Endodermal cell (in vitro differentiated cells): ENCODE data around the gene FCAMR. TPM values are rescaled to one million over a fixed set of nuclear protein-coding genes. Genes with fewer than 3 reads are reported as not detected.

Experiments
- DNase-seq: peaks from one replicate; pipeline ENCODE4 v3.0.0-alpha.2; 2017
- H3K27ac ChIP-seq: 2 replicates; pipeline ENCODE4 v1.5.1; 2013; ENCODE audit warnings: mild to moderate bottlenecking, low read depth, low read length, moderate library complexity
- H3K27me3 ChIP-seq: 2 replicates; pipeline ENCODE4 v1.6.1; 2013; ENCODE audit warnings: mild to moderate bottlenecking, low read length, moderate library complexity; ENCODE audit not compliant: insufficient read depth, control insufficient read depth, poor library complexity, severe bottlenecking
- H3K36me3 ChIP-seq: 2 replicates; pipeline ENCODE4 v1.7.0; 2013; ENCODE audit warnings: mild to moderate bottlenecking, low read length, moderate library complexity; ENCODE audit not compliant: control insufficient read depth, insufficient read depth
- H3K4me1 ChIP-seq: one replicate; pipeline ENCODE4 v1.7.0; 2013; ENCODE audit warnings: low read length; ENCODE audit not compliant: control insufficient read depth, insufficient read depth
- H3K4me3 ChIP-seq: 2 replicates; pipeline ENCODE4 v1.5.1; 2013; ENCODE audit warnings: mild to moderate bottlenecking, low read length, moderate library complexity
- H3K9ac ChIP-seq: 2 replicates; pipeline ENCODE4 v1.6.1; 2013; ENCODE audit warnings: mild to moderate bottlenecking, low read length, moderate library complexity; ENCODE audit not compliant: poor library complexity, severe bottlenecking; ENCODE audit errors: extremely low read depth
- H3K9me3 ChIP-seq: 2 replicates; pipeline ENCODE4 v1.6.1; 2013; ENCODE audit warnings: mild to moderate bottlenecking, low read length, moderate library complexity; ENCODE audit not compliant: control insufficient read depth
- H3K27ac Mint-ChIP-seq: 2 replicates; pipeline ENCODE4 v1.8.0; 2020; ENCODE audit warnings: mixed read lengths
- H3K27me3 Mint-ChIP-seq: 2 replicates; pipeline ENCODE4 v1.8.0; 2021; ENCODE audit warnings: mild to moderate bottlenecking, mixed read lengths; ENCODE audit not compliant: insufficient read depth
- H3K36me3 Mint-ChIP-seq: 2 replicates; pipeline ENCODE4 v1.8.0; 2020; ENCODE audit warnings: low read depth, mixed read lengths
- H3K4me1 Mint-ChIP-seq: 2 replicates; pipeline ENCODE4 v1.8.0; 2020; ENCODE audit warnings: mixed read lengths
- H3K4me3 Mint-ChIP-seq: 2 replicates; pipeline ENCODE4 v1.8.0; 2020; ENCODE audit warnings: mild to moderate bottlenecking, moderate library complexity, mixed read lengths
- H3K9me3 Mint-ChIP-seq: 2 replicates; pipeline ENCODE4 v1.8.0; 2020; ENCODE audit warnings: mild to moderate bottlenecking, mixed read lengths
- WGBS, 2 experiments: methylation state at CpG; one replicate each; pipeline versions ENCODE4 v1.1.5 to v1.1.7; 2013; ENCODE audit warnings: missing lambda C conversion rate in 2 of 2, mixed read lengths in 1 of 2; ENCODE audit not compliant: insufficient coverage in 1 of 2, insufficient read length in 1 of 2; 5-methylcytosine and 5-hydroxymethylcytosine counted together
- total RNA-seq, 2 donors: library from RNA; stranded (reverse); fragmentation: NEBNext Ultra II Directional in 1 of 2; extraction: Animal tissue kit (Norgen Biotek cat#: 25700) in 1 of 2; gene quantifications; 2 replicates in 1 of 2; 3 replicates in 1 of 2; pipeline ENCODE4 v1.2.1, GENCODE V29; 2021
- TF ChIP-seq, protein P1 (sequence below): fragments of 200-600 bp; sonication (generic); conservative IDR thresholded peaks from 2 replicates; pipeline ENCODE4 v1.5.0; 2021; ENCODE audit warnings: antibody characterized with exemption, mild to moderate bottlenecking

The FCAMR gene
- total RNA-seq, 2 donors from 2014 or later, result not detected

DNA sequence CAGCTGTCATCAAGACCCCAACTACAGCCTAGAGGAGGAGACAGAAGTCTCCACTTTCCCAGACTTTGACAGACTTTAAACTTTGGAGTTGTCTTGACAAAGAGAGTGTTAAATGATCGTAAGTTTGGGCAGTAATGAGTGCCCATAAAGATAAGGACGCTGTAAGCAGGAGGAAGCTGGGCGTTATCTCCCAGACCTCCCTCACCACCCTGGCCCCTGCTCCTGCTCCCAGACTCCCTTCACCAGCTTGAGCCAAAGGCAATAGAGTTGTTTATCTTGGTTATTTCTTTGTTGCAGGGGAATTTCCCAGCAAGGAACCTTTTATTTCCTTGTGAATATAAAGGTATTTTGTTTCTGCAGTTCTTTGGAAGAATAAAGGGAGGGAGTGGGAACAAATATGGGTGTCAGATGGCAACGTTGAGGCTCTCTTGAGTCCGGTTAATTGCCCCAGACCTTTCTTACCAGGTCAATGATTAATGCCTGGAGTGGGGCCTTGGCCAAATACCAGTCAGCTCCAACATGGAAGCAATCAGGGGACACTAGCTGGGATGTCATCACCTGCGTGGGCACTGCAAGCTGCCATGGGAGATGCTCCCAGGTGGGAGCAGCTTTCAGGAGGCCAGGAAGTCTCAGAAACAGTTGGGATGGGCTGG is 28.4 kb downstream of the FCAMR start:
- H3K4me3 Mint-ChIP-seq, result no peak overlapping the region
- no peaks in the 10 kb centered on the region for H3K4me1 ChIP-seq
- H3K27ac ChIP-seq, result no peak overlapping the region
- H3K4me1 Mint-ChIP-seq, result peaks cover 7% of the 10 kb centered on the region
- no peaks in the 10 kb centered on the region for H3K36me3 Mint-ChIP-seq
- no peak overlapping the region for H3K27ac Mint-ChIP-seq
- H3K36me3 ChIP-seq, result no peaks in the 10 kb centered on the region
- peaks cover 11% of the 10 kb centered on the region for H3K27me3 ChIP-seq
- no peaks in the 10 kb centered on the region for H3K9me3 Mint-ChIP-seq
- TF ChIP-seq, protein P1, sequence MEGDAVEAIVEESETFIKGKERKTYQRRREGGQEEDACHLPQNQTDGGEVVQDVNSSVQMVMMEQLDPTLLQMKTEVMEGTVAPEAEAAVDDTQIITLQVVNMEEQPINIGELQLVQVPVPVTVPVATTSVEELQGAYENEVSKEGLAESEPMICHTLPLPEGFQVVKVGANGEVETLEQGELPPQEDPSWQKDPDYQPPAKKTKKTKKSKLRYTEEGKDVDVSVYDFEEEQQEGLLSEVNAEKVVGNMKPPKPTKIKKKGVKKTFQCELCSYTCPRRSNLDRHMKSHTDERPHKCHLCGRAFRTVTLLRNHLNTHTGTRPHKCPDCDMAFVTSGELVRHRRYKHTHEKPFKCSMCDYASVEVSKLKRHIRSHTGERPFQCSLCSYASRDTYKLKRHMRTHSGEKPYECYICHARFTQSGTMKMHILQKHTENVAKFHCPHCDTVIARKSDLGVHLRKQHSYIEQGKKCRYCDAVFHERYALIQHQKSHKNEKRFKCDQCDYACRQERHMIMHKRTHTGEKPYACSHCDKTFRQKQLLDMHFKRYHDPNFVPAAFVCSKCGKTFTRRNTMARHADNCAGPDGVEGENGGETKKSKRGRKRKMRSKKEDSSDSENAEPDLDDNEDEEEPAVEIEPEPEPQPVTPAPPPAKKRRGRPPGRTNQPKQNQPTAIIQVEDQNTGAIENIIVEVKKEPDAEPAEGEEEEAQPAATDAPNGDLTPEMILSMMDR, result no peak
- peaks cover 21% of the 10 kb centered on the region for H3K27me3 Mint-ChIP-seq
- no peak for DNase-seq
- H3K9me3 ChIP-seq, result no peaks in the 10 kb centered on the region
- WGBS, 2 experiments, result 86 to 94% methylated on average over 4 to 6 of the region's 6 CpGs
- H3K4me3 ChIP-seq, result no peak overlapping the region
- H3K9ac ChIP-seq, result no peak overlapping the region

DNA sequence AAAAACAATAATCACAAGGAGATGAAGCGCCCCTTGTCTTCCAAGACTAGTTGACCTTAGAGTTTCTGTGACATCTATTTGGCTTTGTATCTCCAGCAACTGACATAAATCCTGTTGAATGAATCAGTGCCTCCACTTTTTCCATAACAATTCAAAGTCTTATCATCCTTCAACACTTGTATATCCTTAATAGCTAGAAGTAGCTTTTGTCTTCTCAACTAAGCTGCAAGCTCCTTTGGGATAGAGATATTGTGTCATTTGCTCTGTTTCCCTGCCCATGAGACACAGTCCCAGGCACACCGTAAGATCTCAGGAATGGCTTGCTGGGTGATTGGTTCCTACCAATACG is 29.7 kb downstream of the FCAMR start:
- Histone ChIP-seq H3K36me3 (no peaks in the 10 kb centered on the region), H3K4me1 (no peaks in the 10 kb centered on the region), H3K4me3 (no peak overlapping the region), H3K9ac (no peak overlapping the region), H3K9me3 (no peaks in the 10 kb centered on the region), H3K27me3 (peaks cover 11% of the 10 kb centered on the region), H3K27ac (no peak overlapping the region)
- no peaks in the 10 kb centered on the region for H3K36me3 Mint-ChIP-seq
- DNase-seq, result no peak
- no peak overlapping the region for H3K4me3 Mint-ChIP-seq
- TF ChIP-seq, protein P1, result no peak
- peaks cover 21% of the 10 kb centered on the region for H3K27me3 Mint-ChIP-seq
- no peak overlapping the region for H3K27ac Mint-ChIP-seq
- H3K4me1 Mint-ChIP-seq, result peaks cover 7% of the 10 kb centered on the region
- H3K9me3 Mint-ChIP-seq, result no peaks in the 10 kb centered on the region
- 90 to 92% methylated on average over 2 to 3 of the region's 3 CpGs for WGBS, 2 experiments

DNA sequence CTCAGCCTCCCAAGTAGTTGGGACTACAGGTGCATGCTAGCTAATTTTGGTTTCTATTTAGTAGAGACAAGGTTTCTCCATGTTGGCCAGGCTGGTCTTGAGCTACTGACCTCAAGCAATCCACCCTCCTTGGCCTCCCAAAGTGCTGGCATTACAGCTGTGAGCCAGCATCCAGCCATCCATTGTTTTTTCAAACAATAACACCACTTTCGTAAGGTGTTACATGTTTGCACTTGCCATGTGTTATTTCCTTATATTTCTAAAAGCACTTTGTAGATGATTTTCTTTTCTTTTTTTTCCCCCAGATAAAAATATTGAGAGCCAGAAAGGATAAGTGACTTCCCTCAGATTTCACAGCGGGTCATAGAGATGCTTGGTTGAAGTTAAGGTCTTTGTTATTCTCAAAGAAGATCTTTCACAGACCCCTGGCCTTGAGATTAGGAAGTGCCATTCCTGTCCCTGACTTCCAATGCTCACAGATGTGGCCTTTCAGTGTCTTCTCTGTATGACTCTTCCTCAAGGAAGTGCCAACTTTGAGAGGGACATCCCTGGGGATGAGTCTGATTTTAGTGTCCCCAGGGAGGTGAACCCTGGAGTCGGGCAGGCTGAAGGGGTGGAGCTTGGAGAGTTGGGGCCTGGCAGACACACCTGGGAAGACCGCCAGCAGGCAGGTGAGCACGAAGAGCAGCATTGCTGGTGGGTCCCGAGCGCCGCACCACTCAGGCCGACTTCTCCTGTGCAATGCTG is 30.2 kb downstream of the FCAMR start:
- TF ChIP-seq, protein P1, result no peak
- H3K4me1 ChIP-seq, result no peaks in the 10 kb centered on the region
- no peaks in the 10 kb centered on the region for H3K9me3 ChIP-seq
- no peak overlapping the region for H3K4me3 ChIP-seq
- DNase-seq, result no peak
- Mint-ChIP-seq H3K36me3 (no peaks in the 10 kb centered on the region), H3K27me3 (peaks cover 18% of the 10 kb centered on the region), H3K4me3 (no peak overlapping the region), H3K4me1 (peaks cover 7% of the 10 kb centered on the region), H3K27ac (no peak overlapping the region), H3K9me3 (no peaks in the 10 kb centered on the region)
- peaks cover 11% of the 10 kb centered on the region for H3K27me3 ChIP-seq
- no peak overlapping the region for H3K27ac ChIP-seq
- whole genome bisulfite sequencing, 2 experiments, result 90 to 97% methylated on average over 7 to 9 of the region's 9 CpGs
- no peak overlapping the region for H3K9ac ChIP-seq
- no peaks in the 10 kb centered on the region for H3K36me3 ChIP-seq
